ENCODE results near the gene BARHL1.

- TF ChIP-seq YY2 (tag by site-specific recombination; IDR thresholded peaks at IDR 0.05): no peak
- no peak for TF ChIP-seq ZNF324 (tag by site-specific recombination; IDR thresholded peaks at IDR 0.05)
- no peak for TF ChIP-seq CTCF (tag by site-specific recombination; IDR thresholded peaks at IDR 0.05)
- TF ChIP-seq ZNF274 (IDR thresholded peaks at IDR 0.05; ENCODE audit: low read length): no peak
- TF ChIP-seq ZNF274 (tag by site-specific recombination; IDR thresholded peaks at IDR 0.05; ENCODE audit: borderline replicate concordance): no peak
- TF ChIP-seq GFI1B (tag by site-specific recombination; IDR thresholded peaks at IDR 0.05): no peak
- no peak for TF ChIP-seq YY1 (tag by site-specific recombination; IDR thresholded peaks at IDR 0.05)
- TF ChIP-seq TCF7L2 (IDR thresholded peaks at IDR 0.05; ENCODE audit: borderline replicate concordance, low read depth, low read length): no peak
- TF ChIP-seq ZBTB1 (tag by site-specific recombination; IDR thresholded peaks at IDR 0.05): no peak
- no peak for TF ChIP-seq ZNF398 (tag by site-specific recombination; IDR thresholded peaks at IDR 0.05)
Observed at GRCh38 chr9:132541870-132542830, 40.3 kb upstream of the BARHL1 start.
